NCI-H1105 treated with DMSO at 0.1 percent for 48 hours (cell line): ENCODE measurements around the gene XPNPEP1.

Experiments
- DNase-seq: peaks from one replicate; lab custom pipeline; 2025; lab: John Stamatoyannopoulos, UW

XPNPEP1 gene

DNA sequence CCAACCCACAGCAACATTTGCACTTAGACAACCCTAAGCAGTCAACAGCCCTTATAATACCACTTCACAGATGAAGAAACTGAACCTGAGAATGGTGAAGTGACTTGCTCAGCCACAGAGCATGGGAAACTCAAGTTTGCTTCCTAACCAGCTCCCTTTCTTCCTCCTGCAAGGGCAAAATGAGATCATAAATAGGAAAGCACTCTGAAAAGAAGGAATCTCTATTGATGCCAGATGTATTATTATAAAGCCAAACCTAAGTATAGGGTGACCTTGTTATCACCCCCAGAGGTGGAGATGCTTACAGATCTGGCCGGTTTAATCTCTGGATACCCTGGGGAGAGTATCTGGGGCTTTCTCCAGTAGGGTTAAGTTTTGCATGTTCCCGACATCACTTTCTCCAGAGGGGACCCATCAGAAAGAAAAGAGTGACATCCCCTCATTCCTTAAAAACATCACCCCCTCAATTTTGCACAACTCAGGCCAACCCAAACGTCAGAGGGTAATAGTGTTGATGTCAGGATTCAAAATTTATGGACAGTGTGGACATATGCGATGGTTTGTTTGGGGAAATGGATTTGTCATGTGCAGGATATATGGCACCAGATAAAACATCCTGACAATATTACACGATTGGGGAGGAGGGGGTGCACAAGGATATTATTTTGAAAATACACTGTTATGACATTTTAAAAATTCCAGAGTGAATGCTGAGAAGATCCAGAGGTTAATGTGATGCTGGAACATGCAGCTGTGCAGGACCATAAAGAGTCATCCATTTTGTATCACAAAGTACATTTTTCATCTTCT lies 24.0 kb upstream of the XPNPEP1 start:
- no peak for DNase-seq

DNA sequence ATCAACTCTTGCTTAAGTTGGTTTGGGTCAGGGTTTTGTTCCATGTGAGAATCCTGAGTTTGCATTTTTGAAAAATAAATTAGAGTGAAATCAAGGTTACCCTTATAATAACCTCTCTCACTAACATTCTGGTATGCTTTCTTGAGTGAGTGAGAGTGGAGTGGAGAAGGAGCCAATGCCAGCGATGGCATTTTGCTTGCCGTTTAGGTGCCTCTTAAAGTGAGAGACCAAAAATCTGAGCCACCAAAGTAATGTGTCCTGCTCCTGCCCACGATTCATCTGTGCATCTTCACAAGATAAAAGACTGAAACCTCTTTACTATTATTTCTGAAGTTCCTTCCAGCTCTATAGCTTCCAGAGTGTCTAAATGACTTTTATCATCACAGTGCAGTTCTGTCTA lies 23.4 kb upstream of the XPNPEP1 start:
- no peak for DNase-seq

DNA sequence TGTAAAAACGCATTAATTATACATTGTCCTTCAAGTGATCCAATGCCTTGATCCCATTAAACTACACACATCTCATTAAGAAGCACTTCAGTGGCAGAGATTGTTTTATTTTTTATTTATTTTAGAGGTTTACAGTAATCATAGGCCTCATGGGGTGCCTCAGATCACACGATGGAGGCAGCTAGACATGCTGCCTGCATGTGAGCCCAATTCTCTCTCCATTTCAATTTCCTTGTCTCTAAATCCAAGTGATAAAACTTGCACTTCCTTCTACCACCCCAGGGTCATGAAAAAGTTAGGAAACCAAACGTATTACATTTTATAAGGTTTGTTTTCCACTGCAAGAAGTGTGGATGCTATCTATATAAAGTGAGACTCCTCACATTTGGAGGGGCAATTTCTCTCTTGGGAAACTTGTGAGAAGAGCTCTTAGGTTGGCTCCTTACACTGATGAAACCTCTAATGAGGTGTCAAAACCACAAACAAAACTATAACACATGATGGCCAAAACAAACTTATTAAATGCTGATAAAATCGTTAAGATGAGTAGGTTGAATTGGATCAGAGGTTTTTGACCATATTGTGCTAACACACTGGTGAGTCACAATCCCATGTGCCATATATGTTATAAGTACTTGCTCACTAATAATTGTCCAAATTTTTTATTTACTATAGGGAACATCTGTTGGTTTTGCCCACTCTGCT lies 22.3 kb upstream of the XPNPEP1 start:
- DNase-seq, result no peak

DNA sequence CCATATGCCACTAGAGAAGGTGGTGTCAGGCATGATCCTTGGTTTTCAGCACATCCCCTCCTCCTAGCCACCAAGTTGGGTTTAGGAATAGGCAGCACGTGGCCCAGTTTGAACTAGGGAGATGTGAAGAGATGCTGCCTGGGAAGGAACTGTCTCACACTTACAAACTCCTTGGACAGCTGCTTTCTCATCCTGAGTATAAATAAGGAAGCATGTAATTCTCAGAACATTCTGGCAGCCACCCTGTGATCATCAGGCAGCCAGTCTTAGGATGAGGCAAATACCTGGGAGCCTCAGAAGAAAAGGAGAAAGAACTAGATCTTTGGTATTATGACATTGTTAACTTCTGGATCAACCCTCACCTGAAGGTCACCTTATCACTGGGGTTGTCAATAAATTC lies 21.3 kb upstream of the XPNPEP1 start:
- no peak for DNase-seq

DNA sequence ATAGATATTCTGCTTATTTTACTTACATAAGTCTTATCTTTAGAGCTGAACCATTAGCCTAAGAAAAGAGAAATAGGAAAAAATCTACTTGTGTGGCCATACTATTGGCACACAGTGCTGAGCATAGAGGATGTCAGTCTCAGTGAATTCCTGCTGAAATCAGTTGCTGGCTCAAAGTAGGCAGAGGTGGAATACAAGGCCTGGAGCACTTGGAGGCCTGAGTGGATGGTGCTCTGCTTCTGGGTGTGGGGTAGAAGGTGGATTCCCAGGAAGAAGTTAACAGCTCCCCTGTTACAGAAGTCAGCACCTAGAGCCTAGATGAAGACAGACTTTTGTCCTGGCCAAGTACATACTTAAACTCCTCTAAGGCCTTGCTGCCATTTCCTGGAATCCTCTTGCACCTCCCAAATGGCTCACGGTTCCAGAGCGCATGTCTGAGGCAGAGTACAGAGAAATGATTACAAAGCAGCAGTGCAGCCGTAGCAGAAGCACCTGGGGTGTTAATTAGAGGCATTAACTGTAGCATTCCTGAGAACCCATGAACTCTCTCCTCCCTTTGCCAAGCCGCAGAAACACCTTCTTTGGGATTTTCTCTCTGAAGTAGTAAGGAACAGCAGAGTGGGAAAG lies 18.0 kb upstream of the XPNPEP1 start:
- DNase-seq, result no peak

DNA sequence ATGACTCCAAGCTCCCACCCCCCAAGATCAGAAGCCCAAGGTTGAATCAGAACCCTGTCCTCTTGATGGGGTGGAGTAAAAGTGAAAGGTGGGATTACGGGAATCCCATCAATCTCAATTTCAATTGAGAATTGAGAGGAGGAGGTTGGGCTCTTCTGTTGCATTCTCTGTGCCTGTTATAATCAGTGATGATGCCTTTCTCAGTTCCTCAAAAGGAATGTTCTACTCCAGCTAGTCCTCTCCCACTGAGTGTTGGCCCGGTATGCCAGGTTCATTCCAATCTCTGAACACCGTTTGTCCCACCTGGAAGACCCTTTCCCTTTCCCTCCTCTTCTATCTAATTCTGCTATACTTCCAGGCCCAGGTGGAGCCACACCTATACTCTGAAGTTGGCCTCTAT lies 17.2 kb upstream of the XPNPEP1 start:
- no peak for DNase-seq

DNA sequence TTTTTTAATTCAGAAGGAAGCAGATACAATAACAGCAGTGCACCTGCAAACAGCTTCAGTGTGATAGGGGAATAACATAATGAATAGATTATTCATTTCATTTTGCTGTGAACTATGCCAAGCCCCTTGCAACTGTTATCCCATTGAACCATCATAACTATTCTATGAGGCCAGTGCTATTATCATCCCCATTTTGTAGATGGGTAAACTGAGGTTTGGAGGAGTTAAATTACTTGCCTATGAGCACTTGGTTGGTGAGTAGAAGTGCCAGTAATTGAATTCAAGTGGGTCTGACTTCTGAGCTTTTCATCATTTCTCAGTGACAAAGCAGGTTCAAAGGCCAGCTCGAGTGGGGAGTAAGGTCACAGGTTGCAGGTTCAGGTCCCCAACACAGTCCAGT lies 16.8 kb upstream of the XPNPEP1 start:
- no peak for DNase-seq

DNA sequence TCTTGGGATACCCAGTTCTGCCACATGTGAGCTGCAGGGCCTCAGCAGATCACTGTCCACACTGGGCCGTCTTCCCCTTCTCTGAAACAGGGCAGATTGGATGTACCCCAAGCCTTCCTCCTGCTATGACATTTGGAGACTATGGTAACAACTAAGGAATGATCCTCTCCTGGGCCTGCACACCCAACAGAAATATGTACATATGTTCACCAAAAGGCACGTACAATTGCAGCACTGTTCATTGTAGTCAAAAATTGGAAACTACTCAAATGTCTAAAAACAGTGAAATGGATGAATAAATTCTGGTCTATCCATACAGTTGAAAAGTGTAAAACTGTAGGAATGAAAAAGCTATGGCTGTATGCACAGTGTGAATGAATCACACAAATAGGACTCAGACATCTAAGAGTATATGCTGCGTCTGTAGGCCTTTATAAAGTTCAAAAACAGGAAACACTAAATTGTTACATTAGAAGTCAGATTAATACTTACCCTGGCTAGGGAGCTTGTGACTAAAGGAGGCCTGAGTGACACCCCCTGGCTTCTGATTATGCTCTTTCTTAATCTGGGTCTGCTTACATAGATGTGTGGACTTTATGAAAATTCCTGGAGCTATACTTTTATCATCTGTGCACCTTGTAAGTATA lies 16.1 kb upstream of the XPNPEP1 start:
- no peak for DNase-seq

DNA sequence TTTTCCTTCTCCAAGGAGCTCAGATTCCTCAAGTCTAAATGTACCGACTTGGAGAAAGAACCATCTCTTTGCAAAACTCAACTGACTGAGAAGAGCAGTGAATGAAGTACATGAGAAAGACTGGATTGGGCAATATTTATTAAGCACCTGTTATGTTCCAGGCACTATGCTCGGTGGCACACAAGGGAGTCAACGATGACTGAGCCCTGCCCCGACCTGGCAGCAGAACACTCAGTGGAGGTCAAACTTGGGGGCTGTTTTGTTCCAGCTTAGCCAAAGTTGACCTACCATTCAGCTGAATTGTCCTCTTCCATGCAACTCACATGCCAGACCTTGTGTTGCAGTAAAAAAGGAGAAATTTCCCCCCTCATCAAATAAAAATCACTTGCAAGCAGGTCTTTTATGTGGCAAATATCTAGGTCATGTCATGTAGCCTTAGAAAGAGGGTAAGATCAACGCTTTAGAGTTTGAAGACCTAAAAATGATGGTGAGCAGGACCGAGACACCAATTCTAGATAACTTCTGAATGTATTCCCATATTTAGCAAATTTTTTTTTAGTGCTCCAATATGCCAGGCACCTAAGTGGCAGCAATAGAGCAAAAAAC lies 14.3 kb upstream of the XPNPEP1 start:
- no peak for DNase-seq

DNA sequence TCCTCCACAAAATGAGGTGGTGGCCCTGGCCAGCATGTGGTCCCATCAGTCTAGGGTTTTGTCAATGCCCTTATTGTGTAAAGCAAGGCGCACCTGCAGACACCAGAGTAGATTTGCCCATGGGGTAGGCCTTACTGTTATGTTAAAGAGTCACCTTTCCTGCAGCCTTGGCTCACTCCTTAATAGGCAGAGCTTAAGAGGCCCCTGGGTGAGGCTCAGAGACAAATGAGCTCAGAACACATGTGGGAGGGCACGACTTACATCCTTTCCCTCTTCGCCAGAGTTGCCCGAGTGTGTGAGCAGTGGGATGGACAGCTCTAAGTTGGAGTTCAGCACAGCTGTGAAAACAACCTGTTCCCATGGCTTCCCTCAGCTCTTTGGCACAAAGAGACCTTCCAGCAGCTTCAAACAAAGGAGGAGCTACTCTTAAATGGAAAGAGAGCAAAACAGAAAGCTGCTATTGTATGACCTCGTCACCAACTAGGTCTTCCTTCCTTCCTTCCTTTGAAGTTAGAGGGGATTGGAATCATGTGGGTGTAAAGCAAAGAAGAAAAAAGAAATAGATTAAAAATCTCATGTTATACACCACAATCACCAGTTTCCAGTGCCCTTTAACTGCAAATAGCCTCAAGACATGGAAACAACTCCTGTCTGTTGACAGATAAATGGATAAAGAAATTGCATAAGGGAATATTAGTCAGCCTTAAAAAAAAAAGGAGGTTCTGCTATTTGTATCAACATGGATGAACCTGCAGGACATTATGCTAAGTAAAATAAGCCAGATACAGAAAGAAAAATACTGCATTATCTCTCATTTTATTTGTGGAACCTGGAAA lies 11.9 kb upstream of the XPNPEP1 start:
- no peak for DNase-seq

DNA sequence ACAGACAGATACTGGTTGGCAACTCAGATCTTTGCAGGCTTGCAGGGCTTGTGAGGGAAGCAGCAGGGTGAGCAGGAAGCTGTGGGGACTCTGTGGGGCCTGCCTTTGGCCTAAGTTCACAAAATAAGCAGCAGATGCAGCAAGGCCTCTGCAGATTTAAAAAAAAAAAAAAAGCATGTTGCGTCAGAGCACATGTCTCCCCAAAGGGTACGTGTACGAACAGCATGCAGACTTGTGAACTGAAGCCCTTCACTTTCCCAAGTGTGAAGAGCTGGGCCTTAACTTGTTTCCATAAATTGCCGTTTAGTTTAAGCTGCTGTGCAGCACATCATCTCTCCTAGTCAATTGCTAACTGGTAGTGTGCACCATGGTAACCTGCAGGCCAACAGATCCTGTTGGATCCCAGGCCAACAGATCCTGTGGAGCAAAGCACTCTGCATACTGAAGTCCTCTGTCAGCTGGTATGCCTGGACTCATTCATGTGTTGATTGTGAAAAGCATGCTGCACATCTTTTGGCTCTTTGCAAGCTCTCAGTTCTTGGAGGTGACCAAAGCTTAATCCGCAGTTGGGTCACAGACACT lies 10.8 kb upstream of the XPNPEP1 start:
- DNase-seq, result no peak

DNA sequence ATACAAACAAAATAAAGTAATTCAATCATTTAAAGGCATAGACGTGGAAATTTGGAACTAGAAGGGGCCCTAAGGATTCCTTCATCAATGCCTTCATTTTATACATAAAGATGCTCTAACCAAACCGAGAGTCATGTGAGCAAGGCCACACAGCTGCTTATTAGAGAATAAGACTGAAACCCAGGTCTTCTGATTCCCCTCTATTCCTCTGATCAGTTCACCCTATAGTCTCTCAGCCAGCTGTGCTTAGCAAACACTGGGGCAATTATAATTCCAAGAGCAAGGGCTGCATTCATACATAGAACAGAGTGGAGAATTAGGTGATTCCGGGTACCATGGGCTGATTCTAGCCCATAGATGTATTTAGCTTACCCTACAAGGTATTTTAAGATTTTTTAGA lies 9.7 kb upstream of the XPNPEP1 start:
- no peak for DNase-seq

DNA sequence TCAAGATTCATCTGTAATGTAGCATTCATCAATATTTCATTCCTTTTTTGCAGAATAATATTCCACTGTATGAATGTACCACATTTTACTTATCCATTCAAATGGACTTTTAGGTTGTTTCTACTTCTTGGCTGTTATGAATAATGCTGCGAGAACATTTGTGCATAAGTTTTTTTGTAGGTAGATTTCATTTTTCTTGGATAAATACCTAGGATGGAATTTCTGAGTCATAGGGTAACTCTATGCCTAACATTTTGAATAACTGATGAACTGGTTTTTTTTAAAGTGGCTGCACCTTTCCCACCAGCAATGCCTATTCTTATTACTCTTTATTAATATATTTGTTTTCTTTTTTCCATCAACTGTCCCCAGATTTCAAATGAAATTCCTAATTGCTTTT lies 9.1 kb upstream of the XPNPEP1 start:
- no peak for DNase-seq

DNA sequence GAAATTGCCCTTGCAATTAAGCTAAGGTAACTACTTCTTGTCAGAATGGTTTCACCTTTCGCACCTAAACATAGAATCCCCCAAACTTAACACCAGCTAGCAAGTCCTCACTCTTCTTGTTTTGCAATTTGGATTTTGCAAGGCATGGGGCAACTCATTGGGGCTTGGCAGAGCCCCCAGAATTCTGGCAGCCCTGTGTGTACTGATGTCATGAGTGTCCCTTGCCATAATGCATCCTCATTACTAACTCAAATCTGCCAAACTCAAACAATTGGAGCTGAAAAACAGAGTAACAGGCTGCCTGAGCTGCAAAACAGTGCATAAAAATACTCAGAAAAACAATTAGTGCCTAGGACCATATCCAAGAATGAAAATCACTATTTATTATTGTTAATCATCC lies 7.9 kb upstream of the XPNPEP1 start:
- DNase-seq, result no peak

DNA sequence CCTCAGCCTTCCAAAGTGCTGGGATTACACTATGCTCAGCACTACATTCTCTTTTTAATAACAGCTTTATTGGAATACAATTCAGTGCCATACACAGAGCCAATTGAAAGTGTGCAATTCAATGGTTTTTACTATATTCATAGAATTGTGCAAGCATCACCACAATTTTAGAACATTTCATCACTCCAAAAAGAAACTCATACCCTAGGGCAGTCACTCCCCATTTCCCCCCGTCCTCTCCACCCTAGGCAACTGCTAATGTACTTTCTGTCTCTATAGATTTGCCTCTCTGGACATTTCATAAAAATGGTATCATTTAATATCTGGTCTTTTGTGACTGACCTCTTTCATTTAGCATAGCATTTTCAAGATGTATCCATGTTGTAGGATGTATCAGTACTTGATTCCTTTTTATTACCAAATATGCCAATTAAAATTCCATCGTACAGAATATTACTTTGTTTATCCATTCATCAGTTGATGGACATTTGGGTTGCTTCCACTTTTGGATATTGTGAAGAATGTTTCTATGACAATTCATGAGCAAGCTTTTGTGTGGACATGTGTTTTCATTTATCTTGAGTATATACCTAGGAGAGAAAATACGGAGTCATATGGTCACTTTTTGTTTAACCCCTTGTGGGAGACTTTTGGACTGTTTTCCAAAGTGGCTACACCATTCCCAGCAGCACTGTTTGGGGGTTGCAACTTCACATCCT lies 6.3 kb upstream of the XPNPEP1 start:
- DNase-seq, result no peak

DNA sequence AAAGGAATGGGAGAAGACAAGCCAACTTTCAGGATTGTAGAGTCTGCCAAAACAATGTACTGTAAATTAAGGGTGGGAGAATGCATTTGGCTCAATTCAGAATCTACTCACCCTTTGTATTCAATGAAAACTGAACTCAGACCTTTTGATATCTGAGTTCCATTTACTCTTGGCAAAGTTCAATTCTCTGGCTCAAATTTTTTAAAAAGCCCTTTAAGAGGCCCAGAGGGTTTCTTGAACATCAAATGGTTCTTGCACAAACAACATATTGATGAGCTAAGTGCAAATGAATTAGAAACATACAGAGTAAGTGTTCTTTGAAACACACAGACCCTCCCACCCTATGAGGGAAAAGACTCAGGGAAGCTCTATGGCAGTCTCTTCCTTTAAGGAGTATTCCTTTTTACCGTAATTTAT lies 5.2 kb upstream of the XPNPEP1 start:
- no peak for DNase-seq

DNA sequence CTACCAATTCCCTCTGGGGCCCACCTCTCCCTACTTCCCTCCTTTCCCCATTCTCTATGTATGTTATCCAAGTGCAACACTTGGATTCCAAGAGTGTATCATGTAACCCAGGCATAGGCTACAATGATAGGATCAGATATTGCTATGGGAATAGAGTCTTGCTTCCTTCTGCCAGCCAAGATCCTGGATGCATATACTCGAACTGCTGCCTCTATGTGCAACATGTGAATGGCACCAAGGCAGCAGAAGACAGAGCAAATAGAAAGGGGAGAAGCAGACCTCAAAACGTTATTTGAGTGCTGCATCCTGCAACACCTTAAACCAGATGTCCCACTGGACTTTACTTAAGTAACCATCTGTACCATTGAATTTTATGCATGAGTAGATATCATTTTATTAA lies 3.5 kb upstream of the XPNPEP1 start:
- DNase-seq, result no peak

DNA sequence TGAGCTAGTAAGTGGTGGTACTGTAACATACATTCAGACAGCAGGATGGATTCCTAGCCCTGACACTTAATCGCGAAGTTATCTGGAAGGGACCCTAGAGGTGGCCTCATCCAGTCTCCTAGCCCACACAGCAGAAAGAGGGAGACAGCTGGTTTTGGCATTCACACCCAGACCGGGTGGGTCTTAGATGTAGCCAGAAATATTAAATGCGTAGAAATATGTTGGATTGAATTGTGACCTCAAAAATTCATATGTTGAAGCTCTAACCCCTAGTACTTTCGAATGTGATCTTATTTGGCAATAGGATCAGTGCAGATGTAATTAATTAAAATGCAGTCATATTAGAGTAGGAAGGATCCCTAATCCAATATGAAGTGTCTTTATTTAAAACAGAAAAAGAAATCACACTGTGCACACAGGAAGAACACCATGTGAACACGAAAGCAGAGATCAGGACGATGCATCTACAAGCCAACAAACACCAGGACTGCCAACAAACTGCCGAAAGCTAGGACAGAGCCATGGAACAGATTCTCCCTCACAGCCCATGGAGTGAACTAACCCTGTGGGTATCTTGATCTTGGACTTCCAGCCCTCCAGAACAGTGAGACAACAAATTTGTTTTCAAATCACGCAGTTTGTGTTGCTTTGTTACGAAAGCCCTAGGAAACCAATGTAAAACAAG lies 2.9 kb upstream of the XPNPEP1 start:
- no peak for DNase-seq

DNA sequence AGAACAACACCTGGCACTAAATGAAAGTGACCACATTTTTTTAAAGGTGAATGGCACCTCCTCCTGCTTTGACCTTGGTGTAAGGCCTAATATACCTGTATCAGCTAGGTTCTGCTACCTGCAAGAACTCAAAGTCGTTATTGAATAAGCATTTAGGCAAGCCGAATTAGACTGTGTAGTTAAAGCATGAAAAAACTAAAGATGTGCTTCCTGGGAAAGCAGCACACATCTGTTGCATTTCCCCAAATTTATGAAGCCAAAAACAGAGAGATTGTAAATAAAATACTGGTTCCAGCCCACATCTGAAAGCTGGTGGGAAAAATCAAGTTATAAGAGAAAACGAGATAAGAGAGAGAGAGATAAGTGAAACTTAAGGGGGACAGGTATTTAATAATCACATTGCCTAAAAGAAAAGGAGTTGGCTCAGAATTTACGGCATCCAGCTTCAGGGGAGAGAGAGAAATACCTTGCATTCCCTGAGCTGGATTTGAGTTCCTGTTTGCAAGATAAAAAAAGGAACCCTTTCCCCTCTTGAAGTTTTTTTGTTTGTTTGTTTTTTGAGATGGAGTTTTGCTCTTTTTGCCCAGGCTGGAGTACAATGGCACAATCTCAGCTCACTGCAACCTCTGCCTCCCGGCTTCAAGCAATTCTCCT lies 1.8 kb upstream of the XPNPEP1 start:
- DNase-seq, result no peak
